Measurements from ENCODE around the gene MMP11.

Gene MMP11

DNA sequence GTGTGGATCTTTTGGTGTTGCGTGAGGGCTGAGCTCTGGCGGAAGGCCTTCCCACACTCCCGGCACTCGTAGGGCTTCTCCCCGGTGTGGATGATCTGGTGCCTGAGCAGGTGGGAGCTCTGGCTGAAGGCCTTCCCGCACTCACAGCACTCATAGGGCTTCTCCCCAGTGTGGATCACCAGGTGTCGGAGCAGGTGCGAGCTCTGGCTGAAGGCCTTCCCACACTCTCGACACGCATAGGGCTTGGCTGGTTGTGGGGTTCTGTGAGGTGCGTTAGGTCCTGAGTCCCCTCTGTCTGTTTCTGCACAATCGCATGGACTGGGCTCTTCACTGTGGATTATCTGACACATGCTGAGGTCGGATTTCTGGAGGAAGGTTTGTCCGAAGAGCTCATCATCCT is 28.2 kb upstream of the MMP11 start:
- no peak for DNase-seq (ENCODE audit: low read depth)
- no peak overlapping the region for H3K4me3 ChIP-seq (ENCODE audit: control insufficient read depth, low read depth, low read length)
- TF ChIP-seq CTCF (conservative IDR thresholded peaks at IDR 0.05; ENCODE audit: control insufficient read depth, insufficient read depth, low read depth, low read length), result no peak

DNA sequence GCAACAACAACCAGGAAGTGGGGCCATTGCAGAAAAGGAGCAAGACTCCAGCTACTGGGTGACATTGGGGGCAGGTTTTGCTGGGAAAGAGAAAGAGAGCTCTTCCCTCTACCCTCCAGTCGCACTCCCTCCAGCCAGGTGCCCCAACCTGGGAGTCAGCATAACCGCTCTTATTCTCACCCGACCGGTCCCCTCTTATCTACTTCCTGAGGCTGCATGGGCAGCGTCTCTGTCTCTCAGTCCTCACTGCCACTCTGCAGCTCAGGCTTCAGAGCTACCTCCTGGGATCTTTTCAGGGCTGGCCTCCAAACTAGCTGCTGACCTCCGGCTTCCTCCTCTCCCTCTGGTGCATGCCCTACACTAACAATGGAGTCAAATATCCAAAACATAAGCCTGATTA is 26.9 kb upstream of the MMP11 start:
- no peak overlapping the region for H3K4me3 ChIP-seq (ENCODE audit: control insufficient read depth, low read depth, low read length)
- DNase-seq (ENCODE audit: low read depth), result no peak
- no peak for TF ChIP-seq CTCF (conservative IDR thresholded peaks at IDR 0.05; ENCODE audit: control insufficient read depth, insufficient read depth, low read depth, low read length)

- DNase-seq (ENCODE audit: low read depth), result no peak
- peak overlapping the region; percentile 84 for H3K4me3 ChIP-seq (ENCODE audit: control insufficient read depth, low read depth, low read length)
- no peak for TF ChIP-seq CTCF (conservative IDR thresholded peaks at IDR 0.05; ENCODE audit: control insufficient read depth, insufficient read depth, low read depth, low read length)
Measured at GRCh38 chr22:23749841-23750301, 22.8 kb upstream of the MMP11 start.

GRCh38 chr22:23750367-23750713 is 22.3 kb upstream of the MMP11 start:
- no peak for DNase-seq (ENCODE audit: low read depth)
- peak overlapping the region; percentile 84 for H3K4me3 ChIP-seq (ENCODE audit: control insufficient read depth, low read depth, low read length)
- TF ChIP-seq CTCF (conservative IDR thresholded peaks at IDR 0.05; ENCODE audit: control insufficient read depth, insufficient read depth, low read depth, low read length), result no peak

GRCh38 chr22:23750714-23751440 is 21.8 kb upstream of the MMP11 start, which contains the start of gene ZNF70:
TSS of gene ZNF70 (minus strand) at chr22:23751112. CDS start at chr22:23745140, 5,972 bp downstream.
- peak; percentile 69 for DNase-seq (ENCODE audit: low read depth)
- TF ChIP-seq CTCF (conservative IDR thresholded peaks at IDR 0.05; ENCODE audit: control insufficient read depth, insufficient read depth, low read depth, low read length), result no peak
- peak within 1 kb of the TSS; percentile 84 for H3K4me3 ChIP-seq (ENCODE audit: control insufficient read depth, low read depth, low read length)

DNA sequence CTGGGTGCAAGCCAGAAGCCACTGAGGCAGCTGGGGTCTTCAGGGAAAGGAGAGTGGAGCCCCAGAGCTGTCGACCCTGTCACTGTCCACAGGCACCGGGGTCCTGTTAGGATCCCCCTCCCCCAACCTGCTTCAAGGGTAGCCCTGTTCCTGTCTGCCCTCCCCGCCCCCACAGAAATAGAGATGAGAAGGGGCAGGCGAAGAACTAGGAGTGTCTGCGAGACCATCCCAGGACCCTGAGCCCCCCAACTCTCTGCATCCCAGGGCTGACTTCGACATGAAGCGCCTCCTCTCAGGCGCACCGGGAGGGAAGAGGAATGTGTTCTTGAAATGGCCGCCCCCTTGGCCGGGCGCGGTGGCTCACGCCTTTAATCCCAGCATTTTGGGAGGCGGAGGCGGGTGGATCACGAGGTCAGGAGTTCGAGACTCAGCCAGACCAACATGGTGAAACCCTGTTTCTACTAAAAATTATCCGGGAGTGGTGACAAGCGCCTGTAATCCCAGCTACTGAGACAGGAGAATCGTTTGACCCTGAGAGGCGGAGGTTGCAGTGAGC is 21.1 kb upstream of the MMP11 start:
- DNase-seq (ENCODE audit: low read depth), result peak; percentile 17
- no peak for TF ChIP-seq CTCF (conservative IDR thresholded peaks at IDR 0.05; ENCODE audit: control insufficient read depth, insufficient read depth, low read depth, low read length)

More for the DNA sequence above, 21.1 kb upstream of the MMP11 start:
- H3K4me3 ChIP-seq (ENCODE audit: control insufficient read depth, low read depth, low read length), result peak overlapping the region; percentile 65
